Thyroid gland (tissue), 4 donors: ENCODE measurements around the gene GPR6.

Experiments
- CTCF ChIP-seq, 6 experiments: fragments of 200-600 bp in 3 of 6; fragments of 450-650 bp in 3 of 6; sonication (generic) in 3 of 6; IDR thresholded peaks; one replicate each; pipeline ENCODE4 v1.5.1; 2016 to 2019; ENCODE audit warnings: antibody characterized with exemption in 6 of 6, mild to moderate bottlenecking in 2 of 6, inconsistent platforms in 1 of 6, moderate library complexity in 1 of 6
- POLR2A ChIP-seq, 2 donors: fragments of 450-650 bp; IDR thresholded peaks; one replicate each; pipeline ENCODE4 v1.6.1; 2017; ENCODE audit warnings: antibody characterized with exemption in 2 of 2, mild to moderate bottlenecking in 2 of 2, moderate library complexity in 1 of 2

GRCh38 chr6:109978174-109979032 is at the start of gene GPR6:
- TF ChIP-seq POLR2A (IDR thresholded peaks at IDR 0.05) (no peak), CTCF (IDR thresholded peaks at IDR 0.05) (no peak)
